ENCODE measurements around the gene ZNF391. TPM values are rescaled to one million over a fixed set of nuclear protein-coding genes. Genes with fewer than 3 reads are reported as not detected.

The ZNF391 gene
- polyA plus RNA-seq (2013), result 9.0 TPM

- CTCF ChIA-PET, result interaction anchor here (0.8 to 1.3 kb wide), 3 partner anchors 19 to 84 kb away, joined by 3 to 4 read pairs (median 3); partner anchors contain the start of gene ZNF184
- Histone ChIP-seq H3K36me3 (ENCODE audit: control insufficient read depth in 4 of 4, insufficient read depth in 4 of 4, low read length in 3 of 4) (no peaks in the 10 kb centered on the region), H3K27ac (ENCODE audit: insufficient read depth in 1 of 2, low read depth in 1 of 2, low read length in 2 of 2, poor library complexity in 1 of 2, severe bottlenecking in 2 of 2) (peak within 1 kb of the TSS; percentile 40 to 79), H3K4me1 (ENCODE audit: control extremely low read depth in 1 of 4, control insufficient read depth in 4 of 4, insufficient read depth in 4 of 4, low read length in 3 of 4) (peaks cover 3 to 13% (median 8%) of the 10 kb centered on the region in 4 experiments), H3K4me3 (ENCODE audit: control insufficient read depth in 1 of 7, extremely low read depth in 1 of 7, insufficient read depth in 4 of 7, low read depth in 2 of 7, low read length in 6 of 7) (peak within 1 kb of the TSS; percentile 66 to 100 (median 93)), H3K9me3 (ENCODE audit: control extremely low read depth in 1 of 5, control insufficient read depth in 4 of 5, insufficient read depth in 2 of 5, low read depth in 1 of 5, low read length in 4 of 5) (peaks cover 0 to 9% (median 3%) of the 10 kb centered on the region in 5 experiments), H3K27me3 (replicated peaks in 2 of 5; ENCODE audit: control insufficient read depth in 4 of 5, insufficient read depth in 5 of 5, low read length in 4 of 5) (no peaks in the 10 kb centered on the region)
- WGBS (ENCODE audit: insufficient coverage), result 0% methylated on average over 48 of the region's 49 CpGs
- POLR2A ChIA-PET, result no interaction called here
- peak; percentile 84 to 89 (median 86) for DNase-seq
Observed at GRCh38 chr6:27388293-27389197, at the start of gene ZNF391. Gene ZNF391, plus strand, starts transcription at chr6:27388759. Its CDS starts 11,612 bp downstream, at chr6:27400371.

GRCh38 chr6:27352850-27353249 is 35.7 kb upstream of the ZNF391 start:
- Histone ChIP-seq H3K4me3 (ENCODE audit: control insufficient read depth in 1 of 7, extremely low read depth in 1 of 7, insufficient read depth in 4 of 7, low read depth in 2 of 7, low read length in 6 of 7) (no peak overlapping the region), H3K9me3 (ENCODE audit: control extremely low read depth in 1 of 5, control insufficient read depth in 4 of 5, insufficient read depth in 2 of 5, low read depth in 1 of 5, low read length in 4 of 5) (peaks cover 3 to 17% (median 6%) of the 10 kb centered on the region in 5 experiments), H3K36me3 (ENCODE audit: control insufficient read depth in 4 of 4, insufficient read depth in 4 of 4, low read length in 3 of 4) (no peaks in the 10 kb centered on the region), H3K4me1 (ENCODE audit: control extremely low read depth in 1 of 4, control insufficient read depth in 4 of 4, insufficient read depth in 4 of 4, low read length in 3 of 4) (no peaks in the 10 kb centered on the region), H3K27ac (ENCODE audit: insufficient read depth in 1 of 2, low read depth in 1 of 2, low read length in 2 of 2, poor library complexity in 1 of 2, severe bottlenecking in 2 of 2) (no peak overlapping the region), H3K27me3 (replicated peaks in 2 of 5; ENCODE audit: control insufficient read depth in 4 of 5, insufficient read depth in 5 of 5, low read length in 4 of 5) (no peaks in the 10 kb centered on the region)
- CTCF ChIA-PET, result interaction anchor here (0.7 to 1.0 kb wide), 2 partner anchors 24 to 30 kb away, joined by 3 read pairs; no protein-coding TSS in a partner anchor
- DNase-seq, result no peak
- whole genome bisulfite sequencing (ENCODE audit: insufficient coverage), result no CpG with 5 or more reads among the region's 4 CpGs
- POLR2A ChIA-PET, result no interaction called here

- ChIA-PET CTCF (no interaction called here), POLR2A (no interaction called here)
- WGBS (ENCODE audit: insufficient coverage), result no CpG with 5 or more reads among the region's 2 CpGs
- no peaks in the 10 kb centered on the region for H3K27me3 ChIP-seq (replicated peaks in 2 of 5; ENCODE audit: control insufficient read depth in 4 of 5, insufficient read depth in 5 of 5, low read length in 4 of 5)
- no peak overlapping the region for H3K27ac ChIP-seq (ENCODE audit: insufficient read depth in 1 of 2, low read depth in 1 of 2, low read length in 2 of 2, poor library complexity in 1 of 2, severe bottlenecking in 2 of 2)
- DNase-seq, result no peak
- H3K36me3 ChIP-seq (ENCODE audit: control insufficient read depth in 4 of 4, insufficient read depth in 4 of 4, low read length in 3 of 4), result peaks cover 0 to 23% (median 0%) of the 10 kb centered on the region in 4 experiments
- H3K4me1 ChIP-seq (ENCODE audit: control extremely low read depth in 1 of 4, control insufficient read depth in 4 of 4, insufficient read depth in 4 of 4, low read length in 3 of 4), result no peaks in the 10 kb centered on the region
- H3K4me3 ChIP-seq (ENCODE audit: control insufficient read depth in 1 of 7, extremely low read depth in 1 of 7, insufficient read depth in 4 of 7, low read depth in 2 of 7, low read length in 6 of 7), result no peak overlapping the region
- H3K9me3 ChIP-seq (ENCODE audit: control extremely low read depth in 1 of 5, control insufficient read depth in 4 of 5, insufficient read depth in 2 of 5, low read depth in 1 of 5, low read length in 4 of 5), result peaks cover 14 to 49% (median 15%) of the 10 kb centered on the region in 5 experiments
Observed at GRCh38 chr6:27358786-27359185, 29.8 kb upstream of the ZNF391 start.

- no peaks in the 10 kb centered on the region for H3K4me1 ChIP-seq (ENCODE audit: control extremely low read depth in 1 of 4, control insufficient read depth in 4 of 4, insufficient read depth in 4 of 4, low read length in 3 of 4)
- no peak overlapping the region for H3K27ac ChIP-seq (ENCODE audit: insufficient read depth in 1 of 2, low read depth in 1 of 2, low read length in 2 of 2, poor library complexity in 1 of 2, severe bottlenecking in 2 of 2)
- no peak overlapping the region for H3K4me3 ChIP-seq (ENCODE audit: control insufficient read depth in 1 of 7, extremely low read depth in 1 of 7, insufficient read depth in 4 of 7, low read depth in 2 of 7, low read length in 6 of 7)
- CTCF ChIA-PET, result no interaction called here
- peaks cover 0 to 23% (median 0%) of the 10 kb centered on the region in 4 experiments for H3K36me3 ChIP-seq (ENCODE audit: control insufficient read depth in 4 of 4, insufficient read depth in 4 of 4, low read length in 3 of 4)
- POLR2A ChIA-PET, result no interaction called here
- H3K9me3 ChIP-seq (ENCODE audit: control extremely low read depth in 1 of 5, control insufficient read depth in 4 of 5, insufficient read depth in 2 of 5, low read depth in 1 of 5, low read length in 4 of 5), result peaks cover 14 to 52% (median 15%) of the 10 kb centered on the region in 5 experiments
- WGBS (ENCODE audit: insufficient coverage), result no CpG with 5 or more reads among the region's 1 CpG
- no peaks in the 10 kb centered on the region for H3K27me3 ChIP-seq (replicated peaks in 2 of 5; ENCODE audit: control insufficient read depth in 4 of 5, insufficient read depth in 5 of 5, low read length in 4 of 5)
- DNase-seq, result no peak
Observed at GRCh38 chr6:27359231-27359630, 29.3 kb upstream of the ZNF391 start.

- ChIA-PET CTCF (interaction anchor here (0.5 kb wide), 1 partner anchor 143 kb away, joined by 3 read pairs; no protein-coding TSS in a partner anchor), POLR2A (no interaction called here)
- H3K27me3 ChIP-seq (replicated peaks in 2 of 5; ENCODE audit: control insufficient read depth in 4 of 5, insufficient read depth in 5 of 5, low read length in 4 of 5), result no peaks in the 10 kb centered on the region
- DNase-seq, result no peak
- H3K4me1 ChIP-seq (ENCODE audit: control extremely low read depth in 1 of 4, control insufficient read depth in 4 of 4, insufficient read depth in 4 of 4, low read length in 3 of 4), result no peaks in the 10 kb centered on the region
- peaks cover 0 to 12% (median 0%) of the 10 kb centered on the region in 4 experiments for H3K36me3 ChIP-seq (ENCODE audit: control insufficient read depth in 4 of 4, insufficient read depth in 4 of 4, low read length in 3 of 4)
- peaks cover 0 to 21% (median 12%) of the 10 kb centered on the region in 5 experiments for H3K9me3 ChIP-seq (ENCODE audit: control extremely low read depth in 1 of 5, control insufficient read depth in 4 of 5, insufficient read depth in 2 of 5, low read depth in 1 of 5, low read length in 4 of 5)
- H3K4me3 ChIP-seq (ENCODE audit: control insufficient read depth in 1 of 7, extremely low read depth in 1 of 7, insufficient read depth in 4 of 7, low read depth in 2 of 7, low read length in 6 of 7), result no peak overlapping the region
- WGBS (ENCODE audit: insufficient coverage), result 94% methylated on average over 5 of the region's 5 CpGs
- no peak overlapping the region for H3K27ac ChIP-seq (ENCODE audit: insufficient read depth in 1 of 2, low read depth in 1 of 2, low read length in 2 of 2, poor library complexity in 1 of 2, severe bottlenecking in 2 of 2)
Observed at GRCh38 chr6:27368202-27368601, 20.4 kb upstream of the ZNF391 start.

- WGBS (ENCODE audit: insufficient coverage), result 100% methylated on average over 1 of the region's 4 CpGs
- Histone ChIP-seq H3K9me3 (ENCODE audit: control extremely low read depth in 1 of 5, control insufficient read depth in 4 of 5, insufficient read depth in 2 of 5, low read depth in 1 of 5, low read length in 4 of 5) (peaks cover 0 to 20% (median 12%) of the 10 kb centered on the region in 5 experiments), H3K4me3 (ENCODE audit: control insufficient read depth in 1 of 7, extremely low read depth in 1 of 7, insufficient read depth in 4 of 7, low read depth in 2 of 7, low read length in 6 of 7) (no peak overlapping the region), H3K27ac (ENCODE audit: insufficient read depth in 1 of 2, low read depth in 1 of 2, low read length in 2 of 2, poor library complexity in 1 of 2, severe bottlenecking in 2 of 2) (no peak overlapping the region), H3K36me3 (ENCODE audit: control insufficient read depth in 4 of 4, insufficient read depth in 4 of 4, low read length in 3 of 4) (peaks cover 0 to 12% (median 0%) of the 10 kb centered on the region in 4 experiments), H3K27me3 (replicated peaks in 2 of 5; ENCODE audit: control insufficient read depth in 4 of 5, insufficient read depth in 5 of 5, low read length in 4 of 5) (peaks cover 0 to 2% (median 0%) of the 10 kb centered on the region in 5 experiments), H3K4me1 (ENCODE audit: control extremely low read depth in 1 of 4, control insufficient read depth in 4 of 4, insufficient read depth in 4 of 4, low read length in 3 of 4) (peaks cover 0 to 10% (median 7%) of the 10 kb centered on the region in 4 experiments)
- no peak for DNase-seq
- ChIA-PET POLR2A (interaction anchor here (0.9 kb wide), 1 partner anchor 80 kb away, joined by 3 read pairs; no protein-coding TSS in a partner anchor), CTCF (no interaction called here)
Observed at GRCh38 chr6:27370391-27370790, 18.2 kb upstream of the ZNF391 start.

Measured in common myeloid progenitor, CD34-positive (primary cell).